KMS-11 (cell line): Measurements from ENCODE around the gene JAK1.

Experiments used
- H2AFZ ChIP-seq: fragments of 200-600 bp; sonication (generic); 2 replicates; pipeline ENCODE4 v1.6.1; 2016; ENCODE audit warnings: antibody characterized with exemption, mixed run types, low read depth
- H3K27ac ChIP-seq: fragments of 200-600 bp; sonication (generic); 2 replicates; pipeline ENCODE4 v1.6.1; 2016; ENCODE audit warnings: mild to moderate bottlenecking, mixed run types
- H3K27me3 ChIP-seq: fragments of 200-600 bp; sonication (generic); 2 replicates; pipeline ENCODE4 v1.6.1; 2017; ENCODE audit warnings: mild to moderate bottlenecking, low read depth, mixed run types, moderate library complexity; ENCODE audit not compliant: insufficient read depth
- H3K36me3 ChIP-seq: fragments of 200-600 bp; sonication (generic); 2 replicates; pipeline ENCODE4 v1.6.1; 2017; ENCODE audit warnings: mild to moderate bottlenecking, mixed run types; ENCODE audit not compliant: insufficient read depth
- H3K4me1 ChIP-seq: fragments of 200-600 bp; sonication (generic); 2 replicates; pipeline ENCODE4 v1.6.1; 2016; ENCODE audit warnings: mild to moderate bottlenecking, low read depth, mixed run types; ENCODE audit not compliant: poor library complexity, severe bottlenecking
- H3K4me2 ChIP-seq: fragments of 200-600 bp; sonication (generic); 2 replicates; pipeline ENCODE4 v1.7.0; 2016; ENCODE audit warnings: mild to moderate bottlenecking, mixed run types
- H3K4me3 ChIP-seq: fragments of 200-600 bp; sonication (generic); IDR thresholded peaks from 2 replicates; pipeline ENCODE4 v1.6.1; 2017; ENCODE audit warnings: low read depth, low read length, mixed read lengths; ENCODE audit not compliant: insufficient read depth
- H3K79me2 ChIP-seq: fragments of 200-600 bp; sonication (generic); 2 replicates; pipeline ENCODE4 v1.6.1; 2016; ENCODE audit warnings: low read depth, mixed run types; ENCODE audit not compliant: insufficient read depth
- H3K9ac ChIP-seq: fragments of 200-600 bp; sonication (generic); 2 replicates; pipeline ENCODE4 v1.6.1; 2016; ENCODE audit warnings: mild to moderate bottlenecking, mixed run types
- H4K20me1 ChIP-seq: fragments of 200-600 bp; sonication (generic); 2 replicates; pipeline ENCODE4 v1.6.1; 2016; ENCODE audit warnings: mild to moderate bottlenecking, mixed run types; ENCODE audit not compliant: insufficient read depth
- CTCF ChIP-seq: fragments of 200-600 bp; sonication (generic); conservative IDR thresholded peaks from 2 replicates; pipeline ENCODE4 v1.6.1; 2017; ENCODE audit warnings: low read depth, mild to moderate bottlenecking, antibody characterized with exemption, low read length, moderate library complexity, mixed read lengths

Gene JAK1

GRCh38 chr1:64940025-64940424 lies 26.3 kb downstream of the JAK1 start:
- no peak for TF ChIP-seq CTCF
- Histone ChIP-seq H3K4me1 (peaks cover 48% of the 10 kb centered on the region), H4K20me1 (peaks cover 11% of the 10 kb centered on the region; the same call in 1 of the 2 replicates), H2AFZ (no peak overlapping the region), H3K79me2 (peaks cover 86% of the 10 kb centered on the region), H3K27me3 (no peaks in the 10 kb centered on the region), H3K36me3 (no peaks in the 10 kb centered on the region), H3K27ac (no peak overlapping the region), H3K4me2 (no peak overlapping the region), H3K9ac (no peak overlapping the region), H3K4me3 (no peak overlapping the region)

GRCh38 chr1:64938991-64939390 lies 27.4 kb downstream of the JAK1 start:
- Histone ChIP-seq H3K4me3 (no peak overlapping the region), H3K27ac (no peak overlapping the region), H2AFZ (no peak overlapping the region), H3K4me2 (no peak overlapping the region), H3K79me2 (peaks cover 90% of the 10 kb centered on the region), H3K4me1 (peaks cover 48% of the 10 kb centered on the region), H3K9ac (no peak overlapping the region), H3K27me3 (no peaks in the 10 kb centered on the region), H4K20me1 (peaks cover 11% of the 10 kb centered on the region; the same call in 1 of the 2 replicates), H3K36me3 (no peaks in the 10 kb centered on the region)
- TF ChIP-seq CTCF, result no peak

GRCh38 chr1:64936956-64937355 lies 29.4 kb downstream of the JAK1 start:
- peaks cover 32% of the 10 kb centered on the region for H3K4me1 ChIP-seq
- no peak overlapping the region for H2AFZ ChIP-seq
- H3K4me2 ChIP-seq, result no peak overlapping the region
- H3K27me3 ChIP-seq, result no peaks in the 10 kb centered on the region
- TF ChIP-seq CTCF, result no peak
- H3K9ac ChIP-seq, result no peak overlapping the region
- H3K27ac ChIP-seq, result no peak overlapping the region
- peaks cover 11% of the 10 kb centered on the region; the same call in 1 of the 2 replicates for H4K20me1 ChIP-seq
- H3K4me3 ChIP-seq, result no peak overlapping the region
- peaks cover 91% of the 10 kb centered on the region for H3K79me2 ChIP-seq
- no peaks in the 10 kb centered on the region for H3K36me3 ChIP-seq

GRCh38 chr1:64935551-64936155 lies 30.7 kb downstream of the JAK1 start:
- Histone ChIP-seq H3K9ac (no peak overlapping the region), H4K20me1 (peaks cover 11% of the 10 kb centered on the region; the same call in 1 of the 2 replicates), H3K36me3 (no peaks in the 10 kb centered on the region), H3K27me3 (no peaks in the 10 kb centered on the region), H3K4me3 (no peak overlapping the region), H3K4me2 (no peak overlapping the region), H3K79me2 (peaks cover 82% of the 10 kb centered on the region), H3K27ac (no peak overlapping the region), H2AFZ (no peak overlapping the region), H3K4me1 (peaks cover 24% of the 10 kb centered on the region)
- TF ChIP-seq CTCF, result no peak
